ENCODE results near the gene GAS2L2. TPM values are rescaled to one million over a fixed set of nuclear protein-coding genes. Genes with fewer than 3 reads are reported as not detected.

Gene GAS2L2
- total and polyA plus RNA-seq, 7 donors: 0.06 TPM; not detected in 6

GRCh38 chr17:35731917-35732805 is 20.9 kb downstream of the GAS2L2 start:
- Histone ChIP-seq H3K4me3 (peak overlapping the region; percentile 45 to 89 (median 74)), H3K27me3 (no peaks in the 10 kb centered on the region), H3K4me1 (peaks cover 0 to 22% (median 18%) of the 10 kb centered on the region in 4 donors), H3K36me3 (no peaks in the 10 kb centered on the region), H3K9me3 (no peaks in the 10 kb centered on the region), H3K27ac (peak overlapping the region; percentile 31 to 62 (median 47))
- TF ChIP-seq POLR2AphosphoS5 (IDR thresholded peaks at IDR 0.05) (no peak), POLR2A (IDR thresholded peaks at IDR 0.05) (no peak), EP300 (IDR thresholded peaks at IDR 0.05) (no peak), CTCF (IDR thresholded peaks at IDR 0.05) (no peak)
- no peak for DNase-seq
- 22 to 23% methylated on average over 42 to 47 of the region's 47 CpGs for WGBS, 2 donors
- intact Hi-C loops (cut with DNase I): no loop called here

DNA sequence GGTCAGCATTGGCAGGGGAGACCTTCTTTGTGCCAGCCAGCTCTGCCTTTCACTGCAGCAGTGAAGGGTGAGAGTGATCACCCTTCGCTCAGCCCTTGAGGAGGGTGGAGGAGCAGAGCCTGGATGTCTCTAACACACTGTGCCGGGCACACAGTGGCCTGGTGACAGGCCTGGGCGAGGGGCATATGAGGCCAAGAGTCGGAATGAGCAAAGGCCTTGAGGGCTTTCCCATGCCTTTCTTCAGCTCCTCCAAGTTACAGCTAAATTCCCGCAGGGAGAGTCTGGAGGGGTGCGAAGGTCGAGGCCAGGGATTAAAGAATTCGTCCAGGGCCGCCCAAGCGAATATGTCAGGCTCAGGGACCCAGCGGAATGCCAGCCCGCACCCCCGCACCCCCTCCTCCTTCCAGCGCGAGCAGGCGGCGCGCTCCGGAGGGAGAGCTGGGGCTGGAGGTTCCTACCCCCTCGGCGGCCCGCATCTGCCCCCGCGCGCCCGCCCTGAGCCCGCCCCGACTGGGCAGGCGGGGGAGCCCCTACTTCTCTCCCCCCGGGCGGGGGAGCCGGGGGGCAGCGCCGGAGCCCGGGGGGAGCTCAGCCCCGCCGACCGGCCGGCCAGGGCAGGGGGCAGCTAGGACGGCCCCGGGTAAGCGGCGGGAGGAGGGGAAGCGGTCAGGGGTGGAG is 21.7 kb downstream of the GAS2L2 start, which contains the start of gene RASL10B:
TSS of gene RASL10B (plus strand) at position 401 of the 678 bp plus-strand sequence. CDS start 3,546 bp downstream, outside the sequence.
- intact Hi-C loops (cut with DNase I): no loop called here
- no peaks in the 10 kb centered on the region for H3K27me3 ChIP-seq
- H3K4me3 ChIP-seq: peak within 1 kb of the TSS; percentile 45 to 89 (median 74)
- peaks cover 0 to 29% (median 25%) of the 10 kb centered on the region in 4 donors for H3K4me1 ChIP-seq
- no peaks in the 10 kb centered on the region for H3K36me3 ChIP-seq
- WGBS, 2 donors: 4 to 5% methylated on average over 44 of the region's 44 CpGs
- no peaks in the 10 kb centered on the region for H3K9me3 ChIP-seq
- H3K27ac ChIP-seq: peak within 1 kb of the TSS; percentile 31 to 62 (median 47)
- TF ChIP-seq EP300 (IDR thresholded peaks at IDR 0.05) (no peak), POLR2A (IDR thresholded peaks at IDR 0.05) (no peak), POLR2AphosphoS5 (IDR thresholded peaks at IDR 0.05) (no peak), CTCF (IDR thresholded peaks at IDR 0.05) (no peak)
- DNase-seq: peak; percentile 80

DNA sequence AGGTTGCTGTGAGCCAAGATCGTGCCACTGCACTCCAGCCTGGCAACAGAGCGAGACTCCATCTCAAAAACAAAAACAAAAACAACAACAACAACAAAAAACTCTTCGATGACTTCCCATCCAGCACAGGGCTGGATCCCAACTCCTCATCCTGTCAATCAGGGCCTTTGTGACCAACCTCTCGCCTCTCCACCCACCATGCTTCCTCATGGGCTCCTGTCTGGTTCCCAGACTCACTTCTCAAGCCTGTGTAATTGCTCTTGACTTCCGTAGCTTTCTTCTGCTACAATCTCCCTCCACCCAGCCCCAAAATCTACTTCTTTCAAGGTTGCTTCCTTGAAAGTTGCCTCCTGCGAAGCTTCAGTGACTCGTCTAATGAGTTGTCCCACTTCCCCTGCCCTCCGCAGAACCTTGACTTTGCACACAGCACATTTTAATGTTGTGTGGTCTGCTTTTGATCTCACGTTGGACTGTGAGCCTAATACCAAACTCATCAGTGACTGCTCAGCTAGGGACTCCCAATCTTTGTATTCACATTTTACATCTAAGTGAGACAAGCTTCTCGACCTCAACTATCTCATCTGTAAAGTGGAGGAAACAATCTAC is 22.5 kb downstream of the GAS2L2 start:
- no peak for TF ChIP-seq POLR2AphosphoS5 (IDR thresholded peaks at IDR 0.05)
- no peak for TF ChIP-seq CTCF (IDR thresholded peaks at IDR 0.05)
- no peak for TF ChIP-seq EP300 (IDR thresholded peaks at IDR 0.05)
- TF ChIP-seq POLR2A (IDR thresholded peaks at IDR 0.05): no peak
- peaks cover 0 to 38% (median 34%) of the 10 kb centered on the region in 4 donors for H3K4me1 ChIP-seq
- WGBS, 2 donors: 83 to 91% methylated on average over 10 of the region's 10 CpGs
- intact Hi-C loops (cut with DNase I): no loop called here
- no peaks in the 10 kb centered on the region for H3K27me3 ChIP-seq
- H3K9me3 ChIP-seq: no peaks in the 10 kb centered on the region
- peaks cover 0 to 5% (median under 1%) of the 10 kb centered on the region in 4 donors for H3K36me3 ChIP-seq
- H3K4me3 ChIP-seq: no peak overlapping the region
- no peak overlapping the region for H3K27ac ChIP-seq
- no peak for DNase-seq

DNA sequence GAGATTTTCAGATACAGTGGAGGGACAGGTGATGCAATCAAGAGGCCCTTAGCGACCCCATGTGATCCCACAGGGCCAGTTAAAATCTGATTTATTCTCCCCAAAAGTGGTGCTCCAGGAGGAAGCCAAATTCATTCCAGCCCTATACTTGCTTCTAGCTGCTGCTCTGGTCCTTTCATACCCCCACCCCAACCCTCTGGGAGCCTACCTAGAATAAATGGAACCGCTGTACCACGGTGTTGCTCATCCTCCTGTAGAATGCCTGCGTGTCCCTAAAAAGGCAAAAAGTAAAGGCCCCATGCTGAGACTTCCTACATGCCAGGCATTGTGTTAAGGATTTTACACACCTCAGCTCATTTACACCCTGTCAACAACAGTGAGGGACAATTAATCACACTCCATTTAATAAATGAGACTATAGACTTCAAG is 23.6 kb downstream of the GAS2L2 start:
- Histone ChIP-seq H3K4me3 (no peak overlapping the region), H3K27ac (no peak overlapping the region), H3K36me3 (peaks cover 0 to 15% (median 6%) of the 10 kb centered on the region in 4 donors), H3K27me3 (no peaks in the 10 kb centered on the region), H3K4me1 (peaks cover 0 to 43% (median 36%) of the 10 kb centered on the region in 4 donors), H3K9me3 (no peaks in the 10 kb centered on the region)
- 91 to 92% methylated on average over 4 of the region's 4 CpGs for WGBS, 2 donors
- intact Hi-C loops (cut with DNase I): no loop called here
- no peak for DNase-seq
- no peak for TF ChIP-seq POLR2AphosphoS5 (IDR thresholded peaks at IDR 0.05)
- TF ChIP-seq POLR2A (IDR thresholded peaks at IDR 0.05): no peak
- TF ChIP-seq EP300 (IDR thresholded peaks at IDR 0.05): no peak
- TF ChIP-seq CTCF (IDR thresholded peaks at IDR 0.05): no peak

All from sigmoid colon (tissue), 7 donors.